HEK293 (cell line): ENCODE results near the gene BRWD1.
A peak's percentile ranks its signal among the peaks of the same experiment; 100 is the strongest.

Experiments
- BCL11B ChIP-seq: fragments of 450-650 bp; formaldehyde crosslinking; IDR thresholded peaks from 2 replicates; pipeline ENCODE4 v1.5.1; 2016; ENCODE audit warnings: low read depth, missing biosample characterization, missing genetic modification characterization
- INSM2 ChIP-seq: fragments of 450-650 bp; formaldehyde crosslinking; IDR thresholded peaks from 2 replicates; pipeline ENCODE4 v1.5.1; 2016; ENCODE audit warnings: missing biosample characterization, missing genetic modification characterization
- KLF16 ChIP-seq: fragments of 450-650 bp; formaldehyde crosslinking; IDR thresholded peaks from 2 replicates; pipeline ENCODE4 v1.5.1; 2017; ENCODE audit warnings: missing biosample characterization, missing genetic modification characterization
- KLF7 ChIP-seq: fragments of 450-650 bp; formaldehyde crosslinking; IDR thresholded peaks from 2 replicates; pipeline ENCODE4 v1.5.1; 2016; ENCODE audit warnings: missing biosample characterization, missing genetic modification characterization, borderline replicate concordance
- KLF8 ChIP-seq: fragments of 450-650 bp; formaldehyde crosslinking; IDR thresholded peaks from 2 replicates; pipeline ENCODE4 v1.5.1; 2016; ENCODE audit warnings: missing biosample characterization, missing genetic modification characterization
- MEIS1 ChIP-seq: sonication (generic); formaldehyde crosslinking; IDR thresholded peaks from 2 replicates; pipeline ENCODE4 v1.8.1; 2022; ENCODE audit warnings: missing genetic modification reagents, mild to moderate bottlenecking, borderline replicate concordance
- PRDM6 ChIP-seq: fragments of 450-650 bp; formaldehyde crosslinking; IDR thresholded peaks from 2 replicates; pipeline ENCODE4 v1.5.1; 2017; ENCODE audit warnings: missing biosample characterization, missing genetic modification characterization
- SP2 ChIP-seq: fragments of 450-650 bp; formaldehyde crosslinking; IDR thresholded peaks from 2 replicates; pipeline ENCODE4 v1.5.1; 2016; ENCODE audit warnings: missing biosample characterization, missing genetic modification characterization
- TSHZ1 ChIP-seq: fragments of 450-650 bp; formaldehyde crosslinking; IDR thresholded peaks from 2 replicates; pipeline ENCODE4 v1.5.1; 2016; ENCODE audit warnings: missing biosample characterization, missing genetic modification characterization, borderline replicate concordance
- YY1 ChIP-seq: fragments of 450-650 bp; formaldehyde crosslinking; IDR thresholded peaks from 2 replicates; pipeline ENCODE4 v1.5.1; 2018; ENCODE audit warnings: missing biosample characterization, missing genetic modification characterization
- ZBTB10 ChIP-seq: fragments of 450-650 bp; formaldehyde crosslinking; IDR thresholded peaks from 2 replicates; pipeline ENCODE4 v1.5.1; 2016; ENCODE audit warnings: missing biosample characterization, missing genetic modification characterization
- ZBTB7A ChIP-seq: fragments of 450-650 bp; formaldehyde crosslinking; IDR thresholded peaks from 2 replicates; pipeline ENCODE4 v1.5.1; 2016; ENCODE audit warnings: low read depth, missing biosample characterization, missing genetic modification characterization
- ZBTB8A ChIP-seq: fragments of 450-650 bp; formaldehyde crosslinking; IDR thresholded peaks from 2 replicates; pipeline ENCODE4 v1.5.1; 2016; ENCODE audit warnings: missing biosample characterization, missing genetic modification characterization
- ZFP3 ChIP-seq: fragments of 450-650 bp; formaldehyde crosslinking; IDR thresholded peaks from 2 replicates; pipeline ENCODE4 v1.5.1; 2016; ENCODE audit warnings: low read depth, missing biosample characterization, missing genetic modification characterization
- ZNF19 ChIP-seq: fragments of 450-650 bp; formaldehyde crosslinking; IDR thresholded peaks from 2 replicates; pipeline ENCODE4; 2016; ENCODE audit warnings: missing biosample characterization, missing genetic modification characterization, low read depth
- ZNF202 ChIP-seq: fragments of 450-650 bp; formaldehyde crosslinking; IDR thresholded peaks from 2 replicates; pipeline ENCODE4 v1.5.1; 2016; ENCODE audit warnings: missing biosample characterization, missing genetic modification characterization, borderline replicate concordance
- ZNF280C ChIP-seq: fragments of 450-650 bp; formaldehyde crosslinking; IDR thresholded peaks from 2 replicates; pipeline ENCODE4 v1.5.1; 2016; ENCODE audit warnings: missing biosample characterization, missing genetic modification characterization
- ZNF513 ChIP-seq: fragments of 450-650 bp; IDR thresholded peaks from 2 replicates; pipeline ENCODE4 v1.5.1; 2018; ENCODE audit warnings: missing biosample characterization, missing genetic modification characterization
- ZNF514 ChIP-seq: fragments of 450-650 bp; formaldehyde crosslinking; IDR thresholded peaks from 2 replicates; pipeline ENCODE4 v1.5.1; 2016; ENCODE audit warnings: missing biosample characterization, missing genetic modification characterization
- ZNF548 ChIP-seq: fragments of 450-650 bp; formaldehyde crosslinking; IDR thresholded peaks from 2 replicates; pipeline ENCODE4 v1.5.1; 2016; ENCODE audit warnings: missing biosample characterization, missing genetic modification characterization
- ZNF561 ChIP-seq: fragments of 450-650 bp; IDR thresholded peaks from 2 replicates; pipeline ENCODE4 v1.5.1; 2018; ENCODE audit warnings: missing biosample characterization, missing genetic modification characterization, borderline replicate concordance
- ZNF585B ChIP-seq: fragments of 450-650 bp; formaldehyde crosslinking; IDR thresholded peaks from 2 replicates; pipeline ENCODE4 v1.5.1; 2016; ENCODE audit warnings: missing biosample characterization, missing genetic modification characterization
- ZNF664 ChIP-seq: fragments of 450-650 bp; formaldehyde crosslinking; IDR thresholded peaks from 2 replicates; pipeline ENCODE4 v1.5.1; 2016; ENCODE audit warnings: missing biosample characterization, missing genetic modification characterization
- ZNF747 ChIP-seq: fragments of 450-650 bp; formaldehyde crosslinking; IDR thresholded peaks from 2 replicates; pipeline ENCODE4 v1.5.1; 2016; ENCODE audit warnings: missing biosample characterization, missing genetic modification characterization
- ZNF768 ChIP-seq: fragments of 450-650 bp; formaldehyde crosslinking; IDR thresholded peaks from 2 replicates; pipeline ENCODE4 v1.5.1; 2018; ENCODE audit warnings: missing biosample characterization, mild to moderate bottlenecking, missing genetic modification characterization
- ZNF792 ChIP-seq: fragments of 450-650 bp; formaldehyde crosslinking; IDR thresholded peaks from 2 replicates; pipeline ENCODE4 v1.5.1; 2016; ENCODE audit warnings: missing biosample characterization, missing genetic modification characterization

Gene BRWD1

GRCh38 chr21:39176271-39176709 lies 137.1 kb downstream of the BRWD1 start (continued):
- TF ChIP-seq ZNF664 (tag by site-specific recombination) (no peak), ZNF202 (tag by site-specific recombination) (no peak), ZNF514 (tag by site-specific recombination) (no peak), INSM2 (tag by site-specific recombination) (peak; percentile 89), TSHZ1 (tag by site-specific recombination) (peak; percentile 60; the same call in 1 of the 2 replicates), KLF16 (tag by site-specific recombination) (no peak), PRDM6 (tag by site-specific recombination) (peak; percentile 95), ZNF513 (tag by site-specific recombination) (no peak), ZBTB10 (tag by site-specific recombination) (no peak), ZNF548 (tag by site-specific recombination) (no peak), ZNF280C (tag by site-specific recombination) (no peak), KLF8 (tag by site-specific recombination) (peak; percentile 67; the same call in 1 of the 2 replicates), MEIS1 (CRISPR knock-in tag) (no peak), ZNF585B (tag by site-specific recombination) (no peak), ZNF768 (tag by site-specific recombination) (no peak), ZNF19 (tag by site-specific recombination) (no peak), ZNF792 (tag by site-specific recombination) (no peak), SP2 (tag by site-specific recombination) (no peak), KLF7 (0 out of 2 replicates have a peak, but pooled peaks have one; percentile 31), ZFP3 (tag by site-specific recombination) (no peak), ZNF747 (tag by site-specific recombination) (no peak), ZBTB7A (no peak), YY1 (tag by site-specific recombination) (no peak), ZNF561 (tag by site-specific recombination) (no peak), ZBTB8A (tag by site-specific recombination) (0 out of 2 replicates have a peak, but pooled peaks have one; percentile 33), BCL11B (tag by site-specific recombination) (no peak)
